Fibroblast of the aortic adventitia (primary cell): ENCODE results near the gene TCF7. TPM values are rescaled to one million over a fixed set of nuclear protein-coding genes. Genes with fewer than 3 reads are reported as not detected.
A peak's percentile ranks its signal among the peaks of the same experiment; 100 is the strongest.

Experiments
- DNase-seq: peaks from one replicate; pipeline ENCODE4 v3.0.0-alpha.2; 2010; ENCODE audit warnings: low read depth
- H3K4me3 ChIP-seq: 2 replicates; pipeline ENCODE4 v1.5.1; 2011; ENCODE audit warnings: low read depth, mild to moderate bottlenecking, control low read depth, low read length, moderate library complexity
- CTCF ChIP-seq: IDR thresholded peaks from 2 replicates; pipeline ENCODE4 v1.5.1; 2011; ENCODE audit warnings: mild to moderate bottlenecking, low read length, control low read depth, inconsistent platforms; ENCODE audit not compliant: insufficient read depth
- total RNA-seq: library from RNA; depleted of rRNA; stranded (reverse); fragments of >200 nt; gene quantifications from 2 replicates; pipeline ENCODE4 v1.2.3, GENCODE V29; 2012; ENCODE audit warnings: low replicate concordance

Gene TCF7
- total RNA-seq, 1 donor = 16.8 TPM

- no peak overlapping the region for H3K4me3 ChIP-seq
- TF ChIP-seq CTCF = no peak
- DNase-seq = peak; percentile 97
These were observed 10.8 kb downstream of the TCF7 start for GRCh38 chr5:134125039-134126015.

DNA sequence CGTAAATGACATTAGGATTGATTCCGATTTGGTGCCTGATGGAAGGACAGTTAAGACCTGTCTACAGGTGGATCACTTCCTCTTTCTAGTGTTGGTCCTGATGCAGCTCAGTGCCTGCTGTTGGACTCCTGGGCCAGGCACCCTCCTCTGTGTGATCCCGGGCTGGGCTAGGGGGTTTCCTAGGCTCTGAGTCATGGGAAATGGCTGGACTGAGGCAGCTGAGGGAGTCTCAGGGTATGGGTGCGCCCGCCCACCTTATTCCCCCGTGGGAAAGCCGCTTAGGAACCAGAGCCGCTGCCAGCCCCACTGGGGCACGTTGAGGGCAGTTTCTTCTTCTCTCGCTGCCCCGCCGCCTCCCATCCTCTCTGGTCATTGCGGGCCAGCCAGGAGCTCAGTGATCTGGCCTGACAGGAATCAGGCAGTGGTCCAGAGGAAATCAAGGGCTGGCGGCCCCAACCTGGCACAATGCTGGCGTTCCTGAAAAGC lies 12.9 kb downstream of the TCF7 start:
- DNase-seq = peak; percentile 41
- no peak overlapping the region for H3K4me3 ChIP-seq
- no peak for TF ChIP-seq CTCF

- no peak for DNase-seq
- no peak for TF ChIP-seq CTCF
- H3K4me3 ChIP-seq = no peak overlapping the region
These were observed 13.6 kb downstream of the TCF7 start for GRCh38 chr5:134127988-134128647.

DNA sequence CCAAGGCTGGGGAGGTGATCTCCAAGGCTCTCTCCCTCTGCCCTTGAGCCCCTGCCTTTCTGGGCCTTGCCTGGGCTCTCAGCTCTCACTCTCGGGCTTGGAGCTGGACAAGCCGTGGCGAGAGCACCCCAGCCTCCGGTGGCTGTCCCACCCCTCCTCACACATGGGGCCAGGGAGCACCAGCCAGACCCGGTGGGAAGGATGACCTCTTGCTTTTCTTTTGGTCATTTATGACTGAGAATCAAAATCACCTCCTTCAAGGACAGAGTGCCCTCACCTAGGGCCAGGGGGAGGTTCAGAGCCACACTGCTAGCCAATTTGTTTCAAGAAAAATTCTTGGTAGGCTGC lies 14.1 kb downstream of the TCF7 start:
- DNase-seq = no peak
- no peak for TF ChIP-seq CTCF
- no peak overlapping the region for H3K4me3 ChIP-seq

DNA sequence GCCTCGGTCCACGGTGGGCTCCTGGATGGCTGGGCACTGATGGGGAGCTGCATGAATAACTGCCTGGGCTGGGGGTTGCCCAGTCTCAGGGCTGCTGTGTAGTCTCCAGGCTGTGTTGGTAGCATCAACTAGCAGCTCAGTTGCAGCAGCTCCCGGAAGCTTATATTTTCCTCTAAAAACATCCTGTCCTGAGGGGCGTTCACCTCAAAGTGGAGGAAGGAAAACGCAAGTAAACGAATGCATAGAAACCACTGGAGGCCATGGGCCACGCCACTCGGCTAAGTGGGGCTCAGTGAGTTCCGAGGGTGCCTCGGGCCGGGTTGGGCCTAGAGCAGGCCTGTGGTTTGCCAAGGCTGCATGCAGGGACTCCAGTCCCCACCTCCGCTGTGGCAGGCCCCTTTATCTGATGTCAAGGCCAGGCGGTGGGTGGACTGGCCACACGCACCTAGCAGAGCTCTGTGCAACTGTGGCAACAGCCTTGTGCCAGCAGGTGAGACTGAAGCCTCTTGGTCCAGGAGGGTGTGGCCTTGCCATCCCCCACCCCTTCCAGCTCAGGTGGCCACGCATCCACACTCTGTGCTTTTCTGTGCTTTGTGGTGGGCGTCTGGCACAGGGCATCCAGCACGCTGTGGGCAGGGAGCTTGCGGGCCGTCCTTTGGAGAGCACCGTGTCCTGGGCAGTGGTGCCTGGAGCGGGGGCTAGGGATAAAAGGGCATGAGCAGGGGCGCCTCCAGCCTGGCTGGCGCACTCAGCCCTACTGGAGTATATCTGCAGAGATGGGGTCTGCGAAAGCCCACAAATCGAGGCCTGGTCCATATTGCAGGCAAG lies 15.1 kb downstream of the TCF7 start:
- TF ChIP-seq CTCF = no peak
- H3K4me3 ChIP-seq = no peak overlapping the region
- no peak for DNase-seq

DNA sequence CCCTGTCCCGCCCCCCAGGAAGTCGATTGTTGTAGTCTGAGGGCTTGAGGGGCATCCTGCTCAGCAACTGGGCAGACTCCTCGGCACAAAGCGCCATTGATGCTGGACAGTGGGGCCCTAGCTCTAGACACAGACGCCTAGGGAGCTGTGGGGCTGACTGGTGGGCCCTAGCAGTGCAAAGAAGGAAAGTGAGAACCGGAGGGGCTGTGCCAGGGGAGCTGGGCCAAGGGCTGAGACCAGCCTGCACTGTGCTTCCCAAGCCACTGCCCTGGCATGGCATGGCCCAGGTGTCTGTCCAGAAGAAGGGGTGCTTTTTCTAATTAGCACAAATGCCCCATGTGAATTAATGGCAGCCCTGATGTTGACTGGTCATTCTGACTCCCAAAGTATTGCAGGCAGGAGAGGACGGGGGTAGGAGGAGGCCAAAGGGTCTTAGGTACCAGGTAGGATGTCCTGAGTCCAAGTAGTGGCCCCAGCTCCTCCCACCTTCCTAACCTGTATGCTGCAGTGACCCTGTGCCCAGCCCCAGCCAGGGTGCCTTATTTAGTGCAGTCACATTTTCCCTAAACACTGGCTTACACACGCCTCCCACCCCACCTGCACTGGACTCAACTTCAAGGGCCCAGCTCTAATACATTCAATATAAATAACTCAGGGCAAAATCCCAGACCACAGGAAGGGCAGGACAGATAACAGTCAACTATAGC lies 15.9 kb downstream of the TCF7 start:
- no peak for DNase-seq
- no peak for TF ChIP-seq CTCF
- no peak overlapping the region for H3K4me3 ChIP-seq
